Measurements from ENCODE around the gene SLAMF8.

SLAMF8 gene

DNA sequence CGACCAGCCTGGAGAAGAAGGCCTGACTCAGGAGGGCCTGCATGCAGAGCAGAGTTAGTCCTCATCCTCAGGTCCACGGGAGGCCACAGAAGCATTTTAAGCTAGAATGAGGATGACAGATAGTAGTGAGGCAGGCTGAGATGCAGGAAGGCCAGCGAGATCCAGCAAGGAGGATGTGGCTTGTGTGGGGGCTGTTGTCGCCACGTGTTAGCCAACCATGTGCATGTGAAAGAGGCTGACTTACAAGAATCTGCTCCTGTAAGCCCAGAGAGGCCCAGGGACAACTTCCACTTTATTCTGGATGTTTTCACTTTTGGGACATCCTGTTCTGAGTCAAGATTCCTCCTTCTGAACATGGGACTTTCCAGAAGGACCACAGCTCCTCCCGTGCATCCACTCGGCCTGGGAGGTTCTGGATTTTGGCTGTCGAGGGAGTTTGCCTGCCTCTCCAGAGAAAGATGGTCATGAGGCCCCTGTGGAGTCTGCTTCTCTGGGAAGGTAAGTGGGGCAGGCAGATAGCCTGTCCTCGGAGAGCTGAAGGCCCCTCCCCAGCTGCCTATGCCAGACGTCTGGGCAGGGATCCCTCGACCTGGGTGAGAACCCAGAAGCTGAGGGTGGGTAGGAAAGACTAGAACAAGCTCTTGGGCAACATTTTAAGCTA is at the start of gene SLAMF8:
Gene SLAMF8 (plus strand): TSS at position 433 of the 661 bp plus-strand sequence. CDS start 26 bp downstream, at position 459.
- no peak for DNase-seq

GRCh38 chr1:159778266-159778665 is 48.4 kb upstream of the SLAMF8 start:
- DNase-seq = no peak

DNA sequence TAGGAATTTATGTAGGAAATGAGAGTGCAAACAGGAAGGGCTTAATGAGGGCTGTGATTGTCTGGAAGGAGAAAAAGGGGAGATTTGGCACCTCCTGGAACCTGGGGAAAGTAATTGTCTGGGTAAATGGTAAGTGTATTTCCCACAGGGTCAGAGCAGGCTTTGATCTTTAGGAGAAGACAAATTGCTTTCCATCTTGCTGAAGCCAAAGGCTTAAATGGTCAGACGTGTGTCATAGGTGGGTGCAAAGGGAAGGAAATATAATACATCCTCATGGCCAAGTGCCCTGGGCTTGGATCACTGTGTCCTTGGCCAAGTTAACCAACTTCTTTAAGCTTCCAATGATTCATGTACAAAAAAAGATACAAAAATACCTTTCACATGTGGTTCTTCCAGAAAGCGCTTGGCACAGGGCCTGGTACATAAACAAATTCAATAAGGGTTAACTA is 47.2 kb upstream of the SLAMF8 start:
- DNase-seq = no peak

DNA sequence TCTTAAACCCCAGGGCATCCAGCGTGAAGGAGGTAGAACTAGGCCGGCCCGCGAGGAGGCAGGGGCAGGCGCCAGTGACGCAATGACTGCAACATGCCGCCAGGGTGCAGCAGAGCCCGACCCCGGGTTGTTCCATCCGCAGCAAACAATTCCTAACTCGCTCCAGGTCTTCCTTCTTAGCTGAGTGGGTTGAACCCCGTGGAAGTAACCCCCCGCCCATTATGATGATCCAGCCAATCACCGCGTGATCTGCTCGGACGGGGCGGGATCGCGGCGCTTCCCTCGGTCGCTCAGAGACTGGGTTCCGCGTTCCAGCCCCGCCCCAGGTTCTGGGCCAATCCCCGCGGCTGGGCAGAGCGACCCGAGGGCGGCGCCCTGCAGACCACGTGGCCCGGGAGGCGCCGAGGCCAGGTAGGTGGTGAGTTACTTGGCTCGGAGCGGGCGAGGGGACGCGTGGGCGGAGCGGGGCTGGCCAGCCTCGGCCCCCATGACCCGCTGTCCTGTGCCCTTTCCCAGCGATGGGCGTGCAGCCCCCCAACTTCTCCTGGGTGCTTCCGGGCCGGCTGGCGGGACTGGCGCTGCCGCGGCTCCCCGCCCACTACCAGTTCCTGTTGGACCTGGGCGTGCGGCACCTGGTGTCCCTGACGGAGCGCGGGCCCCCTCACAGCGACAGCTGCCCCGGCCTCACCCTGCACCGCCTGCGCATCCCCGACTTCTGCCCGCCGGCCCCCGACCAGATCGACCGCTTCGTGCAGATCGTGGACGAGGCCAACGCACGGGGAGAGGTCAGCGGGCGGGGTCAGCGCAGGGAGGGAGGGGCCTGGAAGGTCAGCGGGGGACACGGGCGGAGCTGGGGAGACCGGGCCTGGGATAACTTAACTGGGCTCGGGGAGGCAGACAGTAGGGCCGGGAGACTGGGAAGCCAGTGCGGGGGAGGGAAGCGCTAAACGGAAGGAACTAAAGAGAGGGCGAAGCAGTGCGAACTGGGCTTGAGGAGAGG is 45.8 kb upstream of the SLAMF8 start, which contains the start of gene DUSP23:
Gene DUSP23 (plus strand): TSS at position 380 of the 1,000 bp plus-strand sequence. CDS start 139 bp downstream, at position 519.
- peak; percentile 98 to 100 (median 99) for DNase-seq

GRCh38 chr1:159781992-159782391 is 44.7 kb upstream of the SLAMF8 start:
- no peak for DNase-seq

GRCh38 chr1:159783724-159784123 is 42.9 kb upstream of the SLAMF8 start:
- DNase-seq = no peak

DNA sequence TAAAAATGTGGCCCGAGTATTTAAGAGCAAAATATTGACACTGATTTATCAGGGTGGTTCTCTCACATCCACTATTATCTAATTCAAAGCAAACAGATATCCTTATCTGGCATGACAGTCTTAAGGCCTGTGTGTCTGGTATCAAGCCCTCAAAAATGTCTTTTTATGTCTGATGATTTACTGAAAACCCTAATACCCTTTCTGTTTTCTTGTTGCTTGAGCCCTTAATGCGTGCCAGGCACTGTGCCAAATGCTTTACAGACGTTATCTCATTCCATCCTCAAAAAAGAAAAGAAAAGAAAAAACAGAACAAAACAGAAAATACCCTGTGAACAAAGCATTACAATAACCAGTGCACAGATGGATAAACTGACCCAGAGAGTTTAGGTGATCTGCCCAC is 40.2 kb upstream of the SLAMF8 start:
- no peak for DNase-seq

GRCh38 chr1:159786966-159787365 is 39.7 kb upstream of the SLAMF8 start:
- no peak for DNase-seq

- DNase-seq = peak; percentile 20 to 67 (median 43)
Observed at GRCh38 chr1:159790237-159790917, 36.3 kb upstream of the SLAMF8 start.

- DNase-seq = no peak
Observed at GRCh38 chr1:159791031-159791430, 35.6 kb upstream of the SLAMF8 start.

GRCh38 chr1:159791461-159791860 is 35.2 kb upstream of the SLAMF8 start:
- no peak for DNase-seq

DNA sequence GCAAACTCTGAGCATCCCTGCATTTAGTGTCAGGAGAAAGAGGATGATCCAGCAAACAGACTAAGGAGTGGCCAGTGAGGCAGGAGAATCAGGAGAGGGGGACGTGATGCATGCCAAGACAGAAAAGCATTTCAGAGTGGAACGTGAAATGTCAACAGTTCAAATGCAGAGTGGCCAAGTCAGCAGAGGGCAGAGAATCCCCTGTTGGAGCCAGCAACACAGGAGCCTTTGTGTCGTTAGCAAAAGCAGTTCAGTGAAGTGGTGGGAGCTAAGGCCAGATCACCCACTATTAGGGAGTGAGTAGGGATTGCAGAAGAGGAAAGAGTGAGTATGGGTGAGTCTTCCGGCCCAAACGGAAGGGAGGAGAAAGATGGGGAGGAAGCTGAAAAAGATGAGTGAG is 31.1 kb upstream of the SLAMF8 start:
- no peak for DNase-seq

DNA sequence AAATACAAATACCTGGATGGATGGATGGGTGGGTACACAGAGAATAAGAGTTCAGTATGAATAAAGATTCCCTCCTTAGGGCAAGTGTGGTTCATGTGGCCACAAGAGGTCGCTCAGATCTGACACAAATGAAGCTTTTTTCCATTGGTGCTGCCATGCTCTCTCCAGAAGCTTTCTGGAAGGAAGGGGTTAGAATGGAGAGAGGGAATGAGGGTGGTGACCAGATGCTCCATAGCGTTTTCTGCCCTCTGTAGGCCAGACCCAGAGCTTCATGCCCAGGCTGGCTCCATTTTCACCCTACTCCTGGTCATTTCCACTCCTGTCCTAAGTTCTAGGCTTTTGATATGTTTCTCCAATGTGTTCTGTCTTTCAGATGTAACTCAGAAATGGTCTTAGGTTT is 27.8 kb upstream of the SLAMF8 start:
- peak; percentile 72 to 94 (median 92) for DNase-seq

DNA sequence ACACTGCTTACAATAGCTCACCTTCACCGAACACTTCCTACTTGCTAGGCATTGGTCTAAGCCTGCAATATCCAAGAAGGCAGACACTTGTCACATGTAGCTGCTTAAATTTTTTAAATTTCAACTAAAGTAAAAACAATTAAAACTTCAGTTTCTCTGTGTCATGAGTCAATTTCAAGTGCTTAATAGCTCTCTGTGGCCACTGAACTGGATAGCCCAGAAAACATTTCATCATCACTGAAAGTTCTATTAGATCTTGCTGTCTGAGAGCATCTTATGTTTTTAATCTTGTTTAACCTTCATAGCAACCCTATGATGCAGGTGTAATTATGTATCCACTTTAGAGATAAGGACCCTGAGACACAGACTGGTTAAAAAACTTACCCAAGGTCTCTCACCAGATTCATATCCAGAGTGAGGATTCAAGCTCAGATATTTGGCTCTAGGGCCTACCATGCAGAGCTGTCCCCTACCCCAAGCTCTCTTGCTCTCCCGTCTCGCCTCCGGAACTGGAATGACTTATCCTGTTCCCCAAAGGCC is 27.2 kb upstream of the SLAMF8 start:
- DNase-seq = no peak

DNA sequence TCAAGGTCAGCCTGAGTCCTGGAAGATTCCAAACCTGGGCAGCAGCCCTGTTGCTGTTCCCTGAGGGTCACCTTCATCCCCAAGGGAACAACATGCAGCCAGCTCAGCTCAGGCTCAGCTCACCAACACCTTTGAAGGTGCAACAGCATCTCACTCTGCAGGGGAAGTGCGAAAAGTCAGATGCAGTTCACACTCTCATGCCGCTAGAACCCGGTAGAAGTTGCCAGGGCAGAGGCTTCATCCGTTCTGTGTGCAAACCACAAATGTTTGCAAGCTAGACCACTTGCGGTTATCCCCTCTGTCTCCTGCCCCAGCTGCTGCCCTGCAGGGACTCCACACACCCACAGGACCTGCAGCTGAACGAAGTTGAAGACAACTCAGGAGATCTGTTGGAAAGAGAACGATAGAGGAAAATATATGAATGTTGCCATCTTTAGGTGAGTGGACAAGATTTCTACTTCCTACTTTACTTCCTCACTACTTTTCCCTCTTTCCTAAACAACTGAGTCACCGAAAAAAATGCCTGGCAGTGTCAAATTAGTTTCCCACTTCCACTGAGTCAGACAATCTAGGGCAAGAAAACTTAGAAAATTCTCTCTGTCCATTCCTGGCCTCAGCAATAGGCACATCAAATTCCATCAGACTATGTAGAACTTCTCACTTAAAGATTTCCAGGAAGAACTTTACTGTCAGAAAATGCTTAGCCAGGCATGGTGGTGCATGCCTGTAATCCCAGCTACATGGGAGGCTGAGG is 26.3 kb upstream of the SLAMF8 start:
- no peak for DNase-seq

GRCh38 chr1:159802111-159802510 is 24.6 kb upstream of the SLAMF8 start, which contains the start of gene FCRL6:
TSS of gene FCRL6 (plus strand) at chr1:159802360. CDS start at chr1:159802425, 65 bp downstream.
- DNase-seq = no peak

- no peak for DNase-seq
Observed at GRCh38 chr1:159803956-159804689, 22.6 kb upstream of the SLAMF8 start.

- DNase-seq = no peak
Observed at GRCh38 chr1:159804924-159805323, 21.7 kb upstream of the SLAMF8 start.

- DNase-seq = no peak
Observed at GRCh38 chr1:159815926-159816325, 10.7 kb upstream of the SLAMF8 start.

DNA sequence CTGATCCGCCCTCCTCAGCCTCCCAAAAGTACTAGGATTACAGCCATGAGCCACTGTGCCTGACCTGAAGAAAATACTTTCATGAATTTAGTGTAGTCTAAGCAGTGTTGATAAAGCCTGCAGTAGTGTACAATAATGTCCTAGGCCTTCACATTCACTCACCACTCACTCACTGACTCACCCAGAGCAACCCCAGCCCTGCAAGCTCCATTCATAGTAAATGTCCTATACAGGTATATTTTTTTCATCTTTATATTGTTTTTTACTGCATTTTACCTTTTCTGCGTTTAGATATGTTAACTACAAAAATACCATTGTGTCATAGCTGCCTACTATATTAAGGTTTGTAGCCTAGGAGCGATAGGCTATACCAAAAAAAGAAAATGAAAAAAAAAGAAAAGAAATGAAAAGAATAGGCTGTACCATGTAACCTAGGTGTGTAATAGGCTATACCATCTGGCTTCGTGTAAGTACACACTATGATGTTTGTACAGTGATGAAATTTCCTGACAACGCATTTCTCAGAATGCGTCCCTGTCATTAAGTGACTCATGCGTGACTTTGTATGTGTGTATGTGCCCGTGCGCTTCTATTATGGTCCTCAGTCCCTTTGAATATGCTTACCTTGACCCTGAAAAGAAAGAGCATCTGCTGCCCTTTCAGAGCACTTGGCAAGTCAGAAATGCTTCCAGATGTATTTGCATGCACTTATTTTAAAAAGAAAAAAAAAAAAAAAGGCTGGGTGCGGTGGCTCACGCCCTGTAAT is 9.2 kb upstream of the SLAMF8 start:
- peak; percentile 78 to 98 (median 96) for DNase-seq
